GM21381 (cell line): Measurements from ENCODE around the gene TSEN34.
"Not testable (repeated sequence)": the region's sequence is repeated elsewhere in the genome, so short reads cannot be mapped to it uniquely, and the experiment has no call there.

Experiments used
- ATAC-seq: cut with Tn5 transposase; IDR thresholded peaks from one replicate; pipeline ENCODE4 v1.9.1; 2021; ENCODE audit warnings: mild to moderate bottlenecking, moderate library complexity; ENCODE audit not compliant: unreplicated experiment

TSEN34 gene

GRCh38 chr19:54183431-54183830 is 7.7 kb upstream of the TSEN34 start:
- no peak for ATAC-seq

DNA sequence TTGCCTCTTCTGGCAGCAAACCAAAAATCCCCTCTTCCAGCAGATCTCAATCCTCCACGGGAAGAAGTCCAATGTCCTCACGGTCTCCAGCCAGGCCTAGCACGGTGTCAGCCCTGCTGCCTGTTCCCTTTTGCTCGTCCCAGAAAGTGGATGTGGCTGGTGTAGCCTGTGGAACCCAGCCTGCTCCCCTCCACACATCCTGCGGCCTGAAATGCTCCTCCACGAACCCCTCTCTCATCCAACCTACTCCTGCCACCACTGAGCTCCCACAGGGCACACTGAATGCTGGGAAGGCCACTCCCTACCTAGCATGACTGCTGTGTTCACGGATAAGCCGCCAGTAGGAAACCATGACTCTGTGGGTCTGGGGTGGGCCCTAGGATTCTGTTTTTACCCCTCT is 4.8 kb upstream of the TSEN34 start:
- no peak for ATAC-seq

GRCh38 chr19:54186934-54187381 is 4.2 kb upstream of the TSEN34 start:
- ATAC-seq: no peak

- ATAC-seq: no peak
Measured at GRCh38 chr19:54188215-54188871, 2.8 kb upstream of the TSEN34 start.

DNA sequence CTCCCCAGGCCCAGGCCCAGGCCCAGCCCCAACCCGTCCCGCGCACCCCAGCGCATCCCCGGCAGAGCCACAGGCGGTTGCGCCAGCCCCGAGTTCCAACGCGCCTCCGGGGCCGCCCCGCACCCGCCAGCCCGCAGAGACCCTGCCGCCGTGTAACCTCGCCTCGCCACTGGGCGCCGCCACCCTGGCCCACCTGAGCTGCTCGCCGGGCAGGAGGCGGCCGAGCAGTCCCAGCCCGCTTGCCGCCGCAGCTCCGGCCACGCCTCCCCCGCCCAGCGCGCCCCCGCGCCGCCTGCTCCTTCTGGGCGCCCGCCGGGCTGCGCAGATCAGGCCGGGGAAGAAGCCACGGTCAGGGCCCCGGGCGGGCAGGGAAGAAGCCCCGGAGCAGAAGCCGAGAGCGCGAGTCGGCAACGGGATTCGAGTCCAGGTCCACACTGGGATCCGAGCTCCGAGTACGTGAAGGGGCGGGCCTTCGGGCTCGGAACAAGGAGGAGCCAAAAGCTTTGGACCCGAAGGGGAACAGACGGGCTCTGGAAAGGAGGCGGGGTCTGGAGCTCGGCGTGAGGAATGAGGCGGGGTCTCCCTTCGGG is 1.9 kb upstream of the TSEN34 start, which contains the start of gene MBOAT7:
Gene MBOAT7 (minus strand): TSS at position 436 of the 590 bp plus-strand sequence. CDS start 1,072 bp downstream, outside the sequence.
- peak; percentile 18 for ATAC-seq

DNA sequence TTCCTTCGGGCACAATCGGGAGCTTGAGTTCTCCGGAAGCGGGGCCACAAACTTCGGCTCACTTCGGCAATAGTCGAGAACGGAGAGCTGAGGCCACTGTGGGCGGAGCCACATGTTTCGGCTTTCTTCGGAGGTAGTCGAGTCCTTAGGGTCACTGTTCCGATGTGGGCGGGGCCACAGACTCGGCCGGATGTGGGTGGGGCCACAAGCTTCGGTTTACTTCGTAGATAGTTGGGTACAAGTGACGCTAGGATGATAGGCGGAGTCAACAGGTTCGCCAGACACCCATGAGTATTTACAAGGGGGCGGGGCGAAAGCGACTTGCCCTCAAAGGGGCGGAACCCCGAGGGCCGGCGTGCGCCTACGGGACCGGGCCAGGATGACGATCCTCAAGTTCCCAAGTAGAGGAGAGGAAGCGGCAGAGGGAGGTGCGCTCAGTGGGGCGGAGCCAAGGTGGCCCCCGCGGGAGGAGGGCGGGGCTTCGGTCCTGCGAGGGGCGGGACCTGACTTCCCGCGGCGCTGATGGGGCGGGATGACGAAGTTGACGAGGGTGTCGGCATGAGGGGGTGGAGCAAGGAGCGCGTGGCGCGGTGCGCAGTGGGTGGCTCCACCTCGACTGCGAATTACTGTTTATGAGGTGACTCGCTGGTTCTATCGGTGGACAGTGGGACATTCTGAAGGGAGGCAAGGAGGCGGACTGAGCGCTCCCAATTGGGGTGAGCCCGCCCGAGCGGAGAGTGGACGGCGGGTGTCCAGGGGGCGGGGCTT is 1.2 kb upstream of the TSEN34 start:
- ATAC-seq: peak; percentile 48

- ATAC-seq: peak; percentile 44
Measured at GRCh38 chr19:54190503-54191010, 551 bp upstream of the TSEN34 start.

DNA sequence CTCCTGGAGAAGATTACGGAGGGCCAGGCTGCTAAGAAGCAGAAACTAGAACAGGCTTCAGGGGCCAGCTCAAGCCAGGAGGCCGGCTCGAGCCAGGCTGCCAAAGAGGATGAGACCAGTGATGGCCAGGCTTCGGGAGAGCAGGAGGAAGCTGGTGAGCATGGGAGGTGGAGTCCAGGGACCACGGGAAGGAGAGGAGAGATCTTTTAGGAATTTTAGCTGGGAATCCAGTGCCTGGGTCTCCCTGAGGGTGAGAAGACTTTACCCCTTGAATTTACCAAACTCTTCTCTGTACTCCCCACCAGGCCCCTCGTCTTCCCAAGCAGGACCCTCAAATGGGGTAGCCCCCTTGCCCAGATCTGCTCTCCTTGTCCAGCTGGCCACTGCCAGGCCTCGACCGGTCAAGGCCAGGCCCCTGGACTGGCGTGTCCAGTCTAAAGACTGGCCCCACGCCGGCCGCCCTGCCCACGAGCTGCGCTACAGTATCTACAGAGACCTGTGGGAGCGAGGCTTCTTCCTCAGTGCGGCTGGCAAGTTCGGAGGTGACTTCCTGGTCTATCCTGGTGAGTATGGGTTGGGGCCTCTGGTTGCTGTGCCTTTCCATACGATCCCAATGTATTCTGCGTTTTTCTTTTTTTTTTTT is 824 bp downstream of the TSEN34 start:
- no peak for ATAC-seq

DNA sequence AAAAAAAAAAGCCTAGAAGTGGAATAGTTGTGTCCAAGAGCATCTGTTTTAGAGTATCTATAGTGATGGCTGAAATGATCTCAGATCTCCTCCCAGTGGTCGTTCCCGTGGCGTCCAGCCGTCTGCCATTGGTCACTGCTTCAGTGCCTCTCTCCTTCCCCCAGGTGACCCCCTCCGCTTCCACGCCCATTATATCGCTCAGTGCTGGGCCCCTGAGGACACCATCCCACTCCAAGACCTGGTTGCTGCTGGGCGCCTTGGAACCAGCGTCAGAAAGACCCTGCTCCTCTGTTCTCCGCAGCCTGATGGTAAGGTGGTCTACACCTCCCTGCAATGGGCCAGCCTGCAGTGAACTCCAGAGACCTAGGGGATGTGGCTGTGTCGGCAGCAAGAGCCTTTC is 1.9 kb downstream of the TSEN34 start:
- no peak for ATAC-seq

GRCh38 chr19:54194463-54194862 is 3.4 kb downstream of the TSEN34 start:
- ATAC-seq: not testable (repeated sequence)

DNA sequence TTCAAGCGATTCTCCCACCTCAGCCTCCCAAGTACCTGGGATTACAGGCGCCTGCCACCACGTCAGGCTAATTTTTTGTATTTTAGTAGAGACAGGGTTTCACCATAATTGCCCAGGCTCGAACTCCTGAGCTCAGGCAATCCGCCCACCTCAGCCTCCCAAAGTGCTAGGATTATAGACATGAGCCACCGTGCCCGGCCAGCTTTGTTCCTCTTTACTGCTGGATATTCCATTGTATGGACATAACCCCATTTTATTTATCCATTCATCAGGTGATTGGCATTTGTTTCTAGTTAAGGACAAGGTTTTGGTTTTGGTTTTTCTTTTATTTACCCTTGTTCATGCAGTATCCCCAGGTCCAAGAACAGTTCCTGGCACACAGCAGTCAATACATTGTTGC is 5.4 kb downstream of the TSEN34 start:
- no peak for ATAC-seq

- no peak for ATAC-seq
Measured at GRCh38 chr19:54197121-54197520, 6.0 kb downstream of the TSEN34 start.

- no peak for ATAC-seq
Measured at GRCh38 chr19:54199401-54199800, 8.3 kb downstream of the TSEN34 start.

- no peak for ATAC-seq
Measured at GRCh38 chr19:54201172-54201701, 10.1 kb downstream of the TSEN34 start.

DNA sequence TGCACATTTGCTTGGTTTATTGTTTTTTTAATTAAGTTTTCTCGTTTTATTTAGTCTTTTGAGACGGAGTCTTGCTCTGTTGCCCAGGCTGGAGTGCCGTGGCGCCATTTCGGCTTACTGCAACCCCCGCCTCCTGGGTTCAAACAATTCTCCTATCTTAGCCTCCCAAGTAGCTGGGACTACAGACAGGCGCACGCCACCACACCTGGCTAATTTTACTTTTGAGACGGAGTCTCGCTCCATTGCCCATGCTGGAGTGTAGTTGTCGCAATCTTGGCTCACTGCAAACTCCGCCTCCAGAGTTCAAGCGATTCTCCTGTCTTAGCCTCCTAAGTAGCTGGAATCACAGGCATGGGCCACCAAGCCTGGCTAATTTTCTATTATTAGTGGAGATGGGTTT is 10.9 kb downstream of the TSEN34 start:
- ATAC-seq: no peak

GRCh38 chr19:54203151-54203611 is 12.1 kb downstream of the TSEN34 start:
- no peak for ATAC-seq

- no peak for ATAC-seq
Measured at GRCh38 chr19:54204767-54205468, 13.8 kb downstream of the TSEN34 start.

DNA sequence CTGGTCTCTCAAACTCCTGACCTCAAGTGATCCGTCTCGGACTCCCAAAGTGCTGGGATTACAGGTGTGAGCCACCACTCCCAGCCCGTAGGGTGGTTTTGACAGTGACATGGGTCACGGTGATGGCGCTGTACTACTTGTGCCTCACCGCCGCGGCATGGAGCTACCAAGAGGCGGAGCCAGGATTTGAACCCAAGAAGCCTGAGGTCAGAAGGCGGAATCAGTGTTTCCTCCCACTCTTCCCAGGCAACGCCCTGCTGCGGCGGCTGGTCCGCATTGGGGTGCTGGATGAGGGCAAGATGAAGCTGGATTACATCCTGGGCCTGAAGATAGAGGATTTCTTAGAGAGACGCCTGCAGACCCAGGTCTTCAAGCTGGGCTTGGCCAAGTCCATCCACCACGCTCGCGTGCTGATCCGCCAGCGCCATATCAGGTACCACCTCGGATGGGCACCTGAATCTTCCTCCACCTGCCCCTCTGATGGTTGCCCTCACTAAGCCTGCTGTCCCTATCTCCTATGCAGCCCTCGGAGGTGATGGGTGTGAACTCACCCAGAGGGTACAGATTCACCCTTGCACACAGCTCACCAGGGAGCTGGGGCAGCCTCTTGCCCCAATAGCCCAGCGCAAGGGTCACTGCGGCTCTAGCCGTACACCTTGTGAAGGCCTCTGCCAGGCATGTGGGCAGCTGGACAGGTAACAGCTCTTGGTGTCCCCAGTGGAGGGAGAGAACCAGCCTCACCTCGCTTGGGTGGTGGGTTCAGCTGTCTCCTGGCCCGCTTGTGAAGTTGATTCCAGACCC is 15.1 kb downstream of the TSEN34 start:
- ATAC-seq: no peak

- ATAC-seq: no peak
Measured at GRCh38 chr19:54206831-54207177, 15.7 kb downstream of the TSEN34 start.
